Bone marrow (tissue), 2 donors: Measurements from ENCODE around the gene GPR37.

ENCODE experiments used
- DNase-seq, 2 donors: peaks; one replicate each; lab custom pipeline; 2025; lab: John Stamatoyannopoulos, UW

GPR37 gene

GRCh38 chr7:124765401-124766352 is at the start of gene GPR37:
TSS of gene GPR37 (minus strand) at chr7:124765792. CDS start at chr7:124764976, 816 bp downstream.
- no peak for DNase-seq

DNA sequence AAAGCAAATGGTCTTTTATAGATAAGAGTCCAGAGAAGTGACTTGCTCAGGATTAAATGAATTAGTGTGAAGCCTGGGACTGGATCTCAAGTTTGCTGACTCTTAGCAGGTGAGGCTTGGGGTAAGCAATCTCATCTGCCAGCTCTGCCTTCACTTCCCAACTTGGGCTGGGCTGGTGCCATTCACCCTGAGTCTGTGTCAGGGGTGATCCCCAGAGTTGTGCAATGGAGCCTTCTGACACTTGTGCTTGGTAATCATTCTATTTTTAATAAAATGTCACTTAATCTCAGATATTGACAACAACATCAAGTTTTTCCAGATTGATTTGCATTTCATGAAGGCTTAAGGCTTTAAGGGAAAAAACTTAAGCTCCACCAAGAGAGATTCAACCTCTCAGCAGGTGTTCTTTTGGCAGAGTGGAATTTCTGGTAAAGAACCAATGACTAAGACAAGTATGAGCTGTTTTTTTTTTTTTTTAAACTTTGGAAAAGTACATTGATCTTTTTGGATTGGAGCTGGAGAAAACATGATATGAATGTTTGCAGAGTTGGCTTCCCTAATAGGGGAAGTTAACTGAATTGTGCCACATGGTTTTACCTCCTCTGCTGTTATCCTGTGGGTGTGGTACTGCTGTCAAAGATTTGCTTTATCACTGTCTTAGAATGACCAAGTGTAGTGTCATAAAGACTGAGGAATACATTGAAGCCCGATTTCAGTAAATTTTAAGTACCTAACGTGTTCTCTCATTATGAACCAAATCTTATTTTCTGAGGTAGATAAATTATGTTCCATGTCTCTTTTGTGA is 48.6 kb upstream of the GPR37 start:
- no peak for DNase-seq

DNA sequence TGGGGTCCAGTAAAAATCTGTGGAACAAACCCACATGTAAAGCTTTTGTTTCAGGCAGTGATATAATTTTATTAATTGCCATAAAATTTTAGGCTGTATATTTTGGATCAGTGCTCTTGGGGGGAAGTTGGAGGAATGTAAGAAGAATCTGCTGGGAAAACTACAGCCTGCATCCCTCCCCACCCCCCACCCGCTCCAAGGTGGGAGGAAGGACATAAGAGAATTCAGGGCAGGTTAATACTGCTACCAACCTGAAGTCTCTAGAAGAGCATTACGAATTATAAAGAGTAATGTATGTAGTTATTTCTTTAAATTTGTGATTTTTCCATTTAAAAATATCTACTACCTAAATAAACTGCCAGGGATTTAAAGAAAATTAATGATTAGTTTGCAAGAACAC is 47.2 kb upstream of the GPR37 start:
- DNase-seq: no peak

GRCh38 chr7:124811341-124811740 is 45.7 kb upstream of the GPR37 start:
- no peak for DNase-seq

GRCh38 chr7:124810605-124811004 is 45.0 kb upstream of the GPR37 start:
- no peak for DNase-seq

DNA sequence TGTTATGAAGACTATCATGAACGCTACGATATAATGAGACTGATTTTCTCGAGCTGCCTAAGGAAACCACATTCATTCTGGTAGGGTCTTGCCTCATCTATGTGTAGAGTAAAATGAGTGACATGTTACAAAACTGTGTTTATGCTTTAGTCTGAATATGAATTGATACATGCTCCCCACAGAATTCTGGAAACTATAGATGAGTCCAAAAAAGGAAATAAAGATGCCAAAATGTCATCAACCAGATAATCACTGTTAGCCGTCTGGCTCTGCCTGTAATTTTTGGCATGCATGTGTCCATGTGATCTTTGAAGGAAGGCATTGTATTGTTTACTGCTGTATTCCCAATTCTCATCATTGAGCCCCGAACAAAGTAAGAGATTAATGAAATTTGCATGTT is 42.6 kb upstream of the GPR37 start:
- no peak for DNase-seq

DNA sequence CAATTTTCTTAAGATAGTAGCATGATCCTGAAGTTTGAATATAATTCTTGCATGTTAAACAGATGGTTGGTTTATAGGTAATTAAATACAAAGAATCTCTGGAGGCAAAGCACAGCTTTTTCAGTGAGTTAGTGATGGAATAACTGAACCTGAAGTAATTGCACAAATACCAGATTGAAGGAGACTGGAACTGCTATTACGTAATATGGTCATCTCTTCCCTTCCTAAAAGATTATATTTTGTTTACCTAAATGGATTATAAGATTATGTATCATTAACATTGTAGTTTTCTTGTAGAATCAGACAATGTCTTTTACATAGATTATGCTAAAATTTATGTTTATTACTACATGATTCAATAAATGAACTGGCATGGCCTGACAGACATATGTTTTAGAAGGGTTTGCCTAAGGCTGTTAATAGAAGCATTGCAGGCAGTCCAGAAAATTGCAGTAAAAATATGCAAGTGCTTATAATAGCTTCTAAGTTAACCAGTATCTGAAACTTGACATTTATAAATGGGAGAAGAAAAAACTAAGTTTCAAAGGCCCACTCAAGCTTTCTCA is 35.8 kb upstream of the GPR37 start:
- no peak for DNase-seq

- no peak for DNase-seq
Measured at GRCh38 chr7:124800386-124800785, 34.8 kb upstream of the GPR37 start.

- no peak for DNase-seq
Measured at GRCh38 chr7:124799448-124799847, 33.9 kb upstream of the GPR37 start.

- DNase-seq: no peak
Measured at GRCh38 chr7:124796771-124797170, 31.2 kb upstream of the GPR37 start.

GRCh38 chr7:124792696-124793095 is 27.1 kb upstream of the GPR37 start:
- no peak for DNase-seq

- DNase-seq: no peak
Measured at GRCh38 chr7:124792002-124792401, 26.4 kb upstream of the GPR37 start.

DNA sequence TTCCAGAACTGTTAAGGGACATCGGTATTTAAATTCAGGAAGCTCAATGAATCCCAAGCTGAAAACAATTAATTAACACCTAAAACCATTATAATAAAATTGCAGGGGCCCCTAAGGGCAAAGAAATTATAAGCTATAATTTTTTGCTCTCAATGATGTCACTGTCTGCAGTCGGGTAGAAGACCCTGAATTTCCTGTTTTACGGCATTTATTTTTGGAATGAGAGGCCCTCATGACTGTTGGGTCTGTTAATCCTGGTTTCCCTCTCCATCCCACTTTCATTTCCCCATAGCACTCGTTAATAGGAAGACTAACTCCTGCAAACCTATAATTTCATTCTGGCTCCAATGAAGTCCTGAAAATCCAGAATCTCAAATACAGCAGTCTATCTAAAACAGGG is 25.8 kb upstream of the GPR37 start:
- DNase-seq: no peak

- no peak for DNase-seq
Measured at GRCh38 chr7:124790645-124791044, 25.1 kb upstream of the GPR37 start.

GRCh38 chr7:124785994-124786393 is 20.4 kb upstream of the GPR37 start:
- no peak for DNase-seq

- DNase-seq: no peak
Measured at GRCh38 chr7:124784879-124785818, 19.6 kb upstream of the GPR37 start.

- no peak for DNase-seq
Measured at GRCh38 chr7:124783271-124783670, 17.7 kb upstream of the GPR37 start.

DNA sequence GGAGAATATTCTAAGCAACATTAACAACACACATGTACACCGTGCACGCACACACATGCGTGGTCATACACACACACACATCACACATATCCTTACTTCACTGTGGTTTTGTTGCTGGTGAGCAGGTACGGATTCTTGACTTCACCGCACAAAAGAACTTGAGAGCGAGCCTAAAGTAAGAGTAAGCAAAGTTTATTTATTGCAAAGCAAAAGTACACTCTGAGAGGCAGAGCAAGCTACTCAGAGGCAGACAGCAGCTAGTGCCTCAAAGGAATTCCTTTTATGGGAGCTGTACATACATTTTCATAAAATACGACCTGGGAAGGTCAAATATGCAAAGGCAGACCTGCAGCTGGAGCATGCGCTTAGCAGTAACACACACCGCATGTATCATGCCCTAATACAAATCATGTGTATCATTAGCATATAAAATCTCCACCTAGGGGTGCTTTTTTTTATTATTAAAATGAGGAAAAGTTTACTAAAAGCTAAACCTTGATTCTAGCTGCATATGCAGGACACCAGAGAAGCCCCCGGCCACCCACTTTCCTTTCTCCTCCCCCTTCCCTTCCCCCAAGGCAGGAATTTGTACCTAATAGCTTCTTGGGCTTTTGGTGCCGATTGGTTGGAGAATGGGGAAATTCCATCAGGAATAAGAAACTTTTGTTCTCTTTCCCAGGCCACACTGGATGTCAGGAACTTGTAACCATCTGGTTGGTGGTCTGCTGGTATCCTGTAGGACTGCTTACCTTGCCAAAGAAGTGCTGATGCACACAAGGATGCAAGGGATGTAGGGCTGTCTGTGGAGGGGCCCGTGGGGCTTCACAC is 16.5 kb upstream of the GPR37 start:
- DNase-seq: no peak

GRCh38 chr7:124781418-124781817 is 15.8 kb upstream of the GPR37 start:
- no peak for DNase-seq

GRCh38 chr7:124780608-124781007 is 15.0 kb upstream of the GPR37 start:
- no peak for DNase-seq

DNA sequence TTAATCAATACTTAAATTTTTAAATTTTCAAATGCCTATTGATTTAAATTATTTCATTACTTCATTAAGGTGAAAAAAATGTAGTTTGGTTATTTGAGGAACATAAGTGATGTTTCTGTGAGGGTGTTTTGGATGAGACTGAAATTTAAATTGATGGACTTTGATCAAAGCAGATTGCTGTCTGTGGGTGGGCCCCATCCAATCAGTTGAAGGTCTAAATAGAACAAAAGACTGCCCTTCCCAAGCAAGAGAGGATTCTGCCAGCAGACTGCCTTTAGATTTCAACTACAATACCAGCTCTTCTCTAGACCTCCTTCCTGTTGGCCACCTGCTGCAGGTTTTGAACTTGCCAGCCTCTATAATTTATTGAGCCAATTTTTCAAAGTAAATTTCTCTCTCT is 14.5 kb upstream of the GPR37 start:
- no peak for DNase-seq
